Mesenteric fat pad (tissue), 1 donor: ENCODE results near the gene RAET1E. TPM values are rescaled to one million over a fixed set of nuclear protein-coding genes. Genes with fewer than 3 reads are reported as not detected.
"Not testable (repeated sequence)": the region's sequence is repeated elsewhere in the genome, so short reads cannot be mapped to it uniquely, and the experiment has no call there.

Experiments used
- DNase-seq: peaks from one replicate; pipeline ENCODE4 v3.0.0-alpha.2; 2020; ENCODE audit warnings: low spot score
- total RNA-seq: library from RNA; stranded (reverse); fragmentation: NEBNext Ultra II Directional; extraction: Animal tissue kit (Norgen Biotek cat#: 25700); gene quantifications from one replicate; pipeline ENCODE4 v1.2.1, GENCODE V29; 2021
- donor health status: DM: yes; HTN: yes; CAD: no.

The RAET1E gene
- total RNA-seq, 1 donor from 2014 or later = 0.29 TPM

DNA sequence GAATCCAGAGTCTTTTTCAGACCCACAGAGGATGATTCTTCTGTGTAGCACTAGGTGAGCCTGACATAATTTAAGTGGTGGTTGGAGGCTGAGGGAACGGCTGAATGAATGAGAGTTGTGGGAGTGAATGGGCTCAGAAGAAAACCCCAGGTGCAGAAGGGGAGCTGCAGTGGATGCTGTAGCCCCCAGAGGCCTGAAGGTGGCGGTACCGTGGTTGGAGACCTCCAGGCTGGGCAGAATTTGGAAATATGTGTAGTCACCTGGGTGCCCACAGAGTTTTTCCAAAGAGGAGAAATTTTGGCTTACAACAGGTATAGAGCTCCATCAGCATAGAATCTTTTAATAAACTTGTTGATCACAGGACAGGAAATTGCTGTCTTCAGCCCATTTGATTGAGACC, 31.5 kb upstream of the RAET1E start:
- peak; percentile 53 for DNase-seq

DNA sequence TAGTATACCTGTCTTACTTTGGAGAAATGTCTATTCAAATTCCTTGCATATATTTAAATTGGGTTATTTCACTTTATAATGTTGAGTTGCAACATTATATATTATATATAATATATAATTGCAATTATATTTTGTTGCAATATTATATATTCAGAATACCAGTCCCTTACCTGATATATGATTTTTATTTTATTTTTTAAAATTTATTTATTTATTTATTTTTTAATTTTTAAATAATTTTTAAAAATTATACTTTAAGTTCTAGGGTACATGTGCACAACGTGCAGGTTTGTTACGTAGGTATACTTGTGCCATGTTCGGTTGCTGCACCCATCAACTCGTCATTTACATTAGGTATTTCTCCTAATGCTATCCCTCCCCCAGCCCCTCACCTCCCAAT, 29.1 kb upstream of the RAET1E start:
- DNase-seq = not testable (repeated sequence)

DNA sequence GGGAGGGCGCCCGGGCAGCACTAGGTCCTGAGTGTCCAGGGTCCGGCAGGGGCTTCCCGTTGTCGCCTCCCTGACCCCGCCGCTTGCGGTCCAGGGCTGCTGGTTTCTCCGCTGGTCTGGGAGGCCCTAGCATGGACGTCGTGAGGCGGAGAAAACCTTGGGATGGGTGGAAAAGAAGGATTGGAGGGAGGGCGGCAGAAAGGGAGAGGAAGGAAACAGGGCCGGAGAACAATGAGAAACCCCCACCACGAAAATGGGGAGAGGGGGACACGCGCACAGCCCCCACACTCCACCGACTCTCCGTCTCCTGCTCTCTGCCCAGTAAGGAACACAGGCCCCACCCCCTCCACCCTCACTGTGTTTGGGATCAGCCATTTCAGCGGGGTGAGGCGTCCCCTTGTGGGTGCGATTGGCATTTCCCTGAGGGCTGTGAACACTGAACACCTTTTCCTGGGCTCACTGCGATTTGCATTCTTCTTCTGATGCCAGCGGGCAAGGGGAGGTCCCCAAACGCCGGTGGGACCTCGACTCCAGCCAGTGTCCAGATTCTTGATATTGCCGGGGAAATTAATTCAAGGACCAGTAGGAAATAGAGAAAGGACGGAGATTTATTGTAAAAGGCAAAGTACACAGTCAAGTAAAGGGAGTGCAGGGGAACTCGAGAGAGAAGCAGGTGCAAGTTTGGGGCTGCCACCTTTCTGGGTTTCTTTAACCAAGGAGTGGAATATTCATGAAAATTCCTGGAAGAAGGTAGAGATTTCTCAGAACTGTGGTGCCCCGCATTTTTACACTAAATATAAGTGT, 28.3 kb upstream of the RAET1E start:
- DNase-seq = peak; percentile 93

DNA sequence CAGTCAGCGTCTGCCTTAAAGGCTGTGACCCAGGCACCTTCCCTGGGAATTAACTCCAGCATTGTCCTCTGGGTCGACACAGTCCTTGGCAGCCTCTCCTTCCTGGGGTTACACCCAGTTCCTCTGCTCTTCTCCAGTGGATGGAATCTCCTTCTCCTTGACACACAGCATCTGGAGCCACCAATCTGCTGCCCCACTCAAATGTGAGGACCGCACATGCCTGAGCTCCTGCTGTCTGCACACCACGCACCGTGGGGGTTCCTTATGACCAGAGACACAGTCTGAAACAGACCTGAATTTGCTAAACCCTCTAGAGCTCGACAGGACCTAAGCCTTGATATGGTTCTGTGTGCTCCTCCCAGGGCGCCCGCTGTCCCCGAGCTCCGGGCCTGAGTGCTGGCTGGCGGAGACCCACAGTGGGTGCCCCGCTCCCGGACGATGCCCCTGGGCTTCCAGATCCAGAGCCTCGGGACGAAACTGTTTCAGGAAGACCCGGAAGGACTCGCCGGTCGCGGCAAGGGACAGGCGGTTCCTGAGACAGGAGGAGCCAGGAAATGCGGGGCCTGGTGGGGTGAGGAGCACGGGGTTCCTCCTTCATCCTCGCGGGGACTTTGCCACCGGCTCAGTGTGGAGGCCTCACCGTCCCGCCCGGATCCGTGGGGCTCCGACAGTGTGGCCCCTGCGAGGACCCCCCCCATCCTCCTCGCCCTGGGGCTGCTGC, 27.5 kb upstream of the RAET1E start:
- DNase-seq = peak; percentile 88

DNA sequence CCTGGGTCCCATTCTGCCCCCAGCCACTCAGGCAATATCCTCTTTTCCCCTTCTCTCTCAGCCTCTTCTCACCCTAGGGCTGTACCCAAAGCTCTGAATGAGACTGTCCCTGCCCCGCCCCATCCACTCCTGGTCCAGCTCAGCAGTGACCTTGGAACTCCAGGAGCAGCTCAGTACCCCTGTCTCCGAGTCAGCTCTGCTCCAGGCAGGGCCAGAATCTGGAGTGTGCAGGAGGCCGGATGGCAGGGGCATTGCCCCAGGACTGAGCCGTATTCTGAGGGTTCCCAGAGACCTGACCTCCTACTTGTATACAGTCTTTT, 27.0 kb upstream of the RAET1E start:
- peak; percentile 74 for DNase-seq

DNA sequence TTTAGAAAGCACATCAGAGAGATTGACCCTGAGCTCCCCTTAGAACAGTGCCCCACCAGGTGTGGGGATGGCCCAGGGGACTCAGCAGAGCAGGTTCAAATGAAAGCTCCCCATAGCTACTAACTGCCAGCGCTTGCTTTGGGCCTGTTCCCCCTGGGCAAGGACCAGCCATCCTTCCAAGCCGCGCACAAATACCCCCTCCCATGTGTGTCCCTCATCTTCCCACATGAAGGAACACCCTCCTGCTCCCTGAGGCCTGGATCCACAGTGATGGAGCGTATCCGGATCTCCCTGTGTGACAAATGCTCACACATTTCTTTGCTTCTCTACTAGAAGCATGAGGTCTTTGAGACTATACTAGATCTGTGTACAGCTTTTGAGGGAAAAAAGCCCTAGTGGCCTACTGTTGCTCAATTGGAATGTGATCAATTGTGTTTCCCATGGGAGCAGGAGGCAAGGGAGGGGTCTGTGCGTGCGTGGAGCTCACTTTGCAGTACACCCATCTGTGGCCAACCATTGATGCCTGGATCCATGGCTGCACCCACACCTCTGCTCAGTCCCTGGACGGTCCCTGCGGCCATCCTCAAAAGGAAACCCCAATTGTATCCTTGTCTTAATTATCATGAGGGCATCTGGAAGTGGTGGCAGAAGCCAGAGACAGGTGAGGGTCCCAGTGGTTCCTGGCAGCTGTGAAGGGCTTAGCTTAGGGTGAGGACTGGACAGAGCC, 26.5 kb upstream of the RAET1E start:
- DNase-seq = peak; percentile 68

DNA sequence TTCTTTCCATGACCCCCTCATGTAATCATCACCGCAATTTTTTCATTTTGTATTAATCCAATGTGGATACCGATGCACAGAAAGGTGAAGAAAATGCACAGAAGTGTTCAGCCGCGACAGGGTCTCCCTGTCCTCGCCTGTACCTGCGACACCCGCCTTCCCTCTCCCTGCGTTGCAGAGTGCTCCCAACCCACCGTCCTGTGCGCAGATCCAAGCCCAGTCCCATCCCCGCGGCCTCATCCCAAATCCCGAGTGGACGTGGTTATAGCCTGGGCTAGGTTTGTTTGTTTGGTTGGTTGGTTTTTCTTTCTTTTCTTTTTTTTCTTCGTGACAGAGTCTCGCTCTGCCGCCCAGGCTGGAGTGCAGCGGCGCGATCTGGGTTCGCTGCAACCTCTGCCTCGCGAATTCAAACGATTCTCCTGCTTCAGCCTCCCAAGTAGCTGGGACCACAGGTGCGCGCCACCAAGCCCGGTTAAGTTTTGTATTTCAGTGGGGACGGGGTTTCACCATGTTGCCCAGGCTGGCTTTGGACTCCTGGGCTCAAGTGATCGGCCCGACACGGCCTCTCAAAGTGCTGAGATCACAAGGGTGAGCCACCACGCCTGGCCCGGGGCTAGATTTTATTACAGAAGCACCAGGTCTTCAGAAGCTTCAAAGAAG, 25.5 kb upstream of the RAET1E start:
- DNase-seq = peak; percentile 49

DNA sequence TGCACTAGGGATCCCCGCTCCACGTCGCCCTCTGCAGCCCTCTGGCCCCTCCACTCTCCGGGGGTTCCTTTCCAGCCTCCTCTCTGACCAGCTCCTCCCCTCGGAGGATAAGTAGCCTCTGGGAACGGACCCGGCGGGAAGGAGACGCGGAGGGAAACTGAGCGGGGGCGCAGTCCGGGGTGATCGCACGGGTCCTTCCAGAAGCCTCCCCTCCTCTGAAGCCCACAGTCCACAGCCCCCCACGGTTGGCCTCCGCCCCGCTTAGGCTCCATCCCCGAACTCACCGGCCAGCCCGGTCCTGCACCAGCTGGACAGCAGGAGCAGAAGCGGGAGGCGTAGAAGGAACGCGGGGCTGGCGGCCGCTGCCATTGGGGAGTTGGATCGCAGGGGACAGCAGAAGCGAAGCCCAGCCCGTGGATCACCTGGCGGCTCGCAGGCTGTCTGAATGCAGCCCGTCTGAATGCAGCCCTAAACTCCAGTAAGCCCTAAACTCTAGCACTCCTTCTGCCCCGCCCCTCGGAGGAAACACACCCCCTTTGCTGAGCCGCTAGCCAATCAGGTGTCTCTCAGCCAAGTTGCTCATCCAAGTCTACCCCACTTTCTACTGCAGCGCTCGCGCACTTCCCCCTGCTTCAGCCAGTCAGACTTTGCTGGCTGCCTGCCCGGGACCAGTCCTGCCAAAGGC, 24.9 kb upstream of the RAET1E start, which contains the start of gene RAET1G:
RAET1G (minus strand) TSS at position 480 of the 685 bp plus-strand sequence; CDS start at position 369, 111 bp downstream.
- peak; percentile 96 for DNase-seq

DNA sequence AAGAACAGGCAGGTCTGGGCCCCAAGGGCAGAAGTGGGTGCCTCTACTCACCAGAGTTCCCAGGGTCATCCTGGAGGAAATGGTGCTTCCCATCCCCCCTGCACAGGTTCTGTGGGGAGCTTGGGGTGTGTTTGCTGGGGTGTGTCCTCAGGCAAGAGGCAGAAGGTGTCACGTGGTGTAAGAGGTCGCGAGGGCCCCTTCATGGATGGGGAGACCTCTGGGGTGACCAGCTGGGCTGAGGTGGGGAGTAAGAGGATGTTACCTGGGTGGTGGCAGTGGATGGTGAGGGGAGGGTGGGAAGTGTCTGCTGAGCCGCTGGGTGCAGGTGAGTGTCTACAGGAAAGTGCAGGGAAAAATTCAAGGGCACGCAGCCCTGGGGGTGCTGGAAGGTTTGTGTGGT, 24.2 kb upstream of the RAET1E start:
- peak; percentile 57 for DNase-seq

DNA sequence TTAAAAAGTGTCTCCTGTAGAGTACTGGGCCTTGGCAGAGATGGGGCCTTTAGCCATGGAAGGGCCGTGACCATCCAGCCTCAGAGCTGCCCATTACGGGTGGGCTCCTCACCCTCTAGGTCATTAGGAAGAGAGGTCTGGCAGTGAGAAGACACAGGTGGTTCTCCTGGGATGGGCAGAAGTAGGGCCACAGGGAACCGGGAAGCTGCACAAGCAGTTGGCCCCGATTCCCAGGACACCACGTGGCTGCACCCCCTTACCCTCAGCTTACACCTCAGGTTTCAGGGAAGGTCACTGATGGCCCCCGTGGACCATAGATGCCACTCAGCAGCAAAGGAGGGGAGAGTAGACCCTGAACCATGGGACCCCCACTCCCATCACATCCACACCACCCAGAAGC, 23.4 kb upstream of the RAET1E start:
- peak; percentile 67 for DNase-seq

DNA sequence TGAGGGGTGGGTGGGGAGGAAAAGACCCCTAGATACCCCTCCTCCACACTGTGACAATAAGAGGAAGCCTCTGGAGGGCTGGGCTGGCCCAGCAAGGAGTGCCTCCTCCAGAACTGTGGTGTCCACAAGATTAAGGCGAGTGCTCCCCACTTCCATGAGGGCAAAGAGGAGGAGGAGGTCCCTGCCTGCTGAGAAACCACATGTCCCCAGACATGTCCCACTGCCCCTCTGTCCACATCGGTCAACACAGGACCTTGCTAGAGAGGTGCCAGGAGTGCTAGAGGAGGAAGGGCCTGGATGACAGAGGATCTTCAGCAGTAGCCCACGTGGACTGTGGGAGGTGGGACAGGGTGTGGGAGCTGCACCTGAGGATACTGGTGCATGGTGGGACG, 21.9 kb upstream of the RAET1E start:
- DNase-seq = peak; percentile 68

DNA sequence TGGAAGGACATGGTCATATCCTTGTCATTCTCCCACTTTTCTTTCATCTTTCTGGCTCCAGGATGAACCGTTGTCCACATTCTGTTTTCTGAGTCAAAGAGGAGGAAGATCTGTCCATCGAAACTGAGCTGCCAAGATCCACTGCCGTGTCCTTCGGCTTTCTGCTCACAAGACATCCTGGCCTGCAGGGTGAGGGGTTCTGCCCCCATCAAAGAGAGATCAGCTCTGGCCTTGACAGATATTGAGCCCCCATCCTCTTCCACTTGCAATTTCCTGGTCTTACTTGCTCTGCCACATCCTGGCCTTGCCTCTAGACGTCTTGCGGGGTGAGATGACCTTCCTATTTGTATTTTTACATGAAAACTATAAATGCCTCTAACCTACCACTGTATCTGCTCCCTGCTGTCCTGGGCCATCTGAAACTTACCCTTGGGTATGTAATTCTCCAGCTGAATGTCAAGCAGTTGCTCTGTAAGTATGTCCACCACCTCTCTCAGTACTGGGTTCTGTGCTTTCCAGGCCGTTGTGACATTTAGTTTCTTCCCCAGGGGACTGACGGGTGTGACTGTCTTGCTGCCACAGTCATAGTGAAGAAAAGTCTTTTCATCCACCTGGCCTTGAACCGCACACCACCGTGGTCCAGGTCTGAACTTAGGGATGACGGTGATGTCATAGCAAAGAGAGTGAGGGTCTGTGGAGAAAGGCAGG, 21.4 kb upstream of the RAET1E start:
- DNase-seq = peak; percentile 78

DNA sequence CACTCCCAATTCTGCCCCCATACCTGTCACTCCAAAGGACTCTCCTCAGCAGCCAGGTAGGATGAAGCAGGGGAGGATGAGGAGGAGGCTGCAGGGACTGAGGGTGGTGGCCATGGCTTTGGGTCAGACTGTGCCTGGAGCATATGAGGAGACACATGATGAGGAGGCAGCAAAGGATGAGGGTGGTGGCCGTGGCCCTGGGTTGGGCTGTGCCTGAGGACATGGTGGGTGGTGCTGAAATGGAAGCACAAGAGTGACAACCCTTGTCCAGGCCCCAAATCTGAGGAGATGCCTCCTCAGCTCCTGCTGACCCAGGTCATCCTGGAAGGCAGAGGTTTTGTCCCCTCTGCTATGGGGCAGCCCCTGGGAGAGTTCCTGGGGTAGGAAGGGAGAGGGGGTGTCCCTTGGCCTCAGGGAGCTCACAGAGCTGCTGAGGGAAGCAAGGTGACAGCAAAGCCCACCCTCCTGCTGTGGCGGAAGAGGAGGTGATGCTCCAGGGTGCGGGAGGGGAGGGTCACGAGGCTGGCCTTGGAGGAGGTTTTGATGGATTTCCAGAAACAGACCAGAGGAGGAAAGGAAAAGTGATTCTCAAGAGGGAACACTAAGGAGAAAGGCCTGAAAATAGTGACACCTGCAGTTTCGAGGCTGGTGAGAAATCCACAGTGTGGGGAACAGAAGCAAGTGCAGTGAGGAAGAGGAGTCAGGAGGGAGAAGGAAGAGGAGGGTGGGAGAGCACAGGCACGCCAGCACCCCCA, 20.4 kb upstream of the RAET1E start:
- peak; percentile 55 for DNase-seq

DNA sequence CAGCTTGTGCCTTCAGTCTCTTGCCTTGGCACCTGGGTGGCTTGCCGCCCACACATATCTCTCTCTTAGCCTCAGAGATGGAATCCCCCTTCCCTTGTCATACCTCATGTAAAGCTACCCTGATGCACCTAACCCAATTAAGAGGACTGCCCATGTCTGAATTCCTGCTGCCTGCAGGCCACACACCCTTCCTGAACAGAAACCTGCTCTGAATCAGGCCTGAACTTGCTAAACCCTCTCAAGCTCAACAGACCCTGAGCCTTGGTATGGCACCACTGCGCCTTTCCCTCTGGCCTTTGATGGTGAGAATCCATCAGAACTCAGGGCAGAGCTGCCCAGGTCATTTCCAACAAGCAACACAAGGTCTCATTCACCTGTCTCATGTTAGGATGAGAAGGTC, 19.8 kb upstream of the RAET1E start:
- DNase-seq = peak; percentile 33

DNA sequence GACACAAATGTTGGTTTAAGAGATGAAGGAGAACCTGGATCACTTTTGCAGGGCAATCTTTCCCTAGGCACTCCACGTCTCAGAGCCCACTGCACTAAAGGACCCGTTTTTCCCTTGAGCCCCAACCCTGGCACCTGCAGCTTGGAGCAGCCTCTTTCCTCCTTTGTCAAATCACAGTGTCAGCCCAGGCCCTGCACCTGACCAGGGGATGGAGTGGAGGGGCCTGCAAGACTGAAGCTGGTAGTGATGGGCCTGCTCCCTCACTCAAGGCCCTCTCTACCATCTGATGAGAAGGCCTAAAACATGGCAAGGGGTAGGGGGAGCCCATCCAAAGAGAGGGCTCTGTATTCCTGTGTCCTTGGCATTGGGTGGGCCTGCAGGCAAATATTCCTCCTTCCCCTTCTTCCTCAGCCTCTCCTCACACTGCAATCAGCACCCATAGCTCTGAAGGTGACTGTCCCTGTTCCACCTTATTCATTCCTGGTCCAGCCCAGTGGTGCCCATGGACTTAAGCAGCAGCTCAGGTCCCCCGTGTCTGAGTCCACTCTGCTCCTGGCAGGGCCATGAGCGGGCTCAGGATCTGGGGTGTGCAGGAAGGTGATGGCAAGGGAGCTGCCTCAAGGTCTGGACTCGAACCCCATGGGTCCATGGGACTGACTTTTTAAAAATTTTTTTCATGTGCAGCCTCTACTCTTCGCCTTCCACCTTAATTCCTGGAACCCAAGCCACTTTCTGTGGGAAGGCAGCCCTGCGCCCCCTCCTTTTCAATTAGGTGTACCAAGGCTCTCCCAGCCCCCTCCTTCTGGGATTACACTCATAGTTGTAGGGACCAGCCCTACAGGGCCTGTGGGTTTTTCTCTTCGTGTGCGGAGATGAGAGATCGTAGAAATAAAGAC, 18.3 kb upstream of the RAET1E start:
- peak; percentile 69 for DNase-seq

DNA sequence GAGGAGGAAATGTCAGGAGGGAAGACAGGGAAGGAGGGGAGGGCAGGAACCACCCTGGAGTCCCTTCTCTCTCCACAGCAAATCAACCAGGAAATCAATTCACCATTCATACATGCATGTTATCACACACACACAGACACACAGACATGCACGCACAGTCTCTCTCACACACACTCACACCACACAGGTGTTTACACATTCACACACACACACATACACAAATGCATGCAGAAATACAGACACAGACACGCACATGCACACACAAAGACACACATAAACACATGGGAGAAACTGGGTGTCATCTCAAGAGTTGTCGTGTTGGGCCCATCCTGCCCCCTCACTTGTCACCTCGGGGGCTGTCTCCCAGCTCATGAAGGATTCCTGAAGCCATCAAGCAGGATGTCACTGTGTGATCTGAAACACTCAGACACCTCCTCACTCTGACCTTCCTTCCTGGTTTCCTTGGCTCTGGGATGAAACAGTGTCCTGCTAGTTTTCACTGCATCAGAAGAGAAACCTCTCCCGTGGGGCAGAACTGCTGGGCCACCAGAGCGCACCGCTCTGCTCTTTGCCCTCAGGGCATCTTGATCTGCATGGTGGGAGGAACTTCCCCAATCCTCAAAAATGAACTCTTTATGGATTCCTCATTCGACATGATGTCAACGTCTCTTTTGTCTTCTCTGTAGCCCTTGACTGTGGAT, 15.8 kb upstream of the RAET1E start:
- DNase-seq = peak; percentile 30

DNA sequence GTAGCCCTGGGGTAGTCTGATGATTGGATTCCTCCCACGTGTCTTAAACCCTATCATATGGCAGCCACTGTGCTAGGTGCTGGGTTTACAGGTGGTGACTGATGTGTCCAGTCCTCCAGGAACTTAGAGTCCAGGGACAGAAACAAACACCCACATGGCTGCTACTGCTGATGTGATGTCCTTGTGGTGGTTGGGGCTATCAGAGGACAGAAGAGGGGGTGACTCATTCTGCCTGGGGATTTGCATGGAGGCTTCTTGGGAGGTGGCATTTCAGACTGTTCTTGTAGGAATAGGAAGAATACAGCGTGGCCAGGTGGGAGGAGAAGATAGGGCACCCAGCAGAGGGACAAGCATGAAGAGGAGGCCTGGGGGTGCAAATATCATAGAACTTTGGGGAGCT, 15.2 kb upstream of the RAET1E start:
- peak; percentile 30 for DNase-seq

DNA sequence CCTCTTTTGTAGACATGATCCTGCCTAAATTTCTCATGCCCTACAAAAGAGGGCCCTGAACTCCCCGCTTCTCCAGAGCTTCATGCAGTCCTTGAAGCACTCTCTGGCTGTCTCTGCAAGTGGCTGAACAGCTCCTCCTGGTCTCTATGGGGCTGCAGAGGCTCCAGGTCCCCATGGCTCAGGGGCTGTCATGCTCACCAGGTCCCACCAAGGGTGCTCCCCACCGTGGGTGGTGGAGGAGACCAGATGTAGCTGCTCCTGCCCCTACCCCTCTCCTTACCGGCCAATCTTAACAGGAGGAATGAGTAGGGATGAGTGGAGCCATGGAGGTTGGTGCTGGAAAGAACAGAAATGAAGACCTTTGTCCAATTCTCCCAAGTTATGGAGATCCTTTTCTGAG, 14.8 kb upstream of the RAET1E start:
- peak; percentile 72 for DNase-seq
